Measurements from ENCODE around the gene UBAP1. TPM values are rescaled to one million over a fixed set of nuclear protein-coding genes. Genes with fewer than 3 reads are reported as not detected.

The UBAP1 gene
- polyA plus RNA-seq, 1 of the 3 experiments (the other 2 are of a cell fraction): 26.3 TPM

GRCh38 chr9:34259315-34259714 lies 80.5 kb downstream of the UBAP1 start:
- H3K9me2 ChIP-seq: no peaks in the 10 kb centered on the region
- no peaks in the 10 kb centered on the region for H3K9me3 ChIP-seq
- ChIA-PET POLR2A (no interaction called here), CTCF (no interaction called here)
- no peaks in the 10 kb centered on the region for H4K20me1 ChIP-seq (ENCODE audit: insufficient read depth)
- WGBS (ENCODE audit: low lambda C conversion rate): 93% methylated on average over 10 of the region's 10 CpGs
- no peaks in the 10 kb centered on the region for H3K27me3 ChIP-seq (ENCODE audit: insufficient read depth)
- no peak for TF ChIP-seq POLR2AphosphoS5 (IDR thresholded peaks at IDR 0.05; ENCODE audit: low read depth, low read length)
- no peak for TF ChIP-seq EZH2phosphoT487 (IDR thresholded peaks at IDR 0.05; ENCODE audit: borderline replicate concordance, low read depth)
- no peak for TF ChIP-seq PBX3 (IDR thresholded peaks at IDR 0.05)
- no peak for TF ChIP-seq ELF1 (IDR thresholded peaks at IDR 0.05)
- TF ChIP-seq, protein P1, sequence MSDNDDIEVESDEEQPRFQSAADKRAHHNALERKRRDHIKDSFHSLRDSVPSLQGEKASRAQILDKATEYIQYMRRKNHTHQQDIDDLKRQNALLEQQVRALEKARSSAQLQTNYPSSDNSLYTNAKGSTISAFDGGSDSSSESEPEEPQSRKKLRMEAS (IDR thresholded peaks at IDR 0.05; ENCODE audit: low read depth): no peak
- TF ChIP-seq FOXM1 (IDR thresholded peaks at IDR 0.05; ENCODE audit: low read depth): no peak
- TF ChIP-seq REST (IDR thresholded peaks at IDR 0.05; ENCODE audit: low read depth, low read length): no peak
- TF ChIP-seq FOSL2 (IDR thresholded peaks at IDR 0.05; ENCODE audit: borderline replicate concordance, low read depth): no peak
- TF ChIP-seq CHD2 (IDR thresholded peaks at IDR 0.05; ENCODE audit: low read length, partially characterized antibody): no peak
- no peak for TF ChIP-seq FOXJ3 (CRISPR knock-in tag; IDR thresholded peaks at IDR 0.05)
- peaks cover 0 to 26% of the 10 kb centered on the region in 2 experiments for H3K36me3 ChIP-seq (replicated peaks in 1 of 2; ENCODE audit: control insufficient read depth in 1 of 2, insufficient read depth in 2 of 2, low read length in 1 of 2)
- H3K4me3 ChIP-seq (ENCODE audit: low read depth in 2 of 2, low read length in 1 of 2): no peak overlapping the region
- H2AFZ ChIP-seq (ENCODE audit: low read depth): no peak overlapping the region
- H3K27ac ChIP-seq (ENCODE audit: low read depth in 2 of 2, low read length in 1 of 2): no peak overlapping the region
- H3K4me1 ChIP-seq (ENCODE audit: control insufficient read depth in 1 of 2, insufficient read depth in 2 of 2, low read depth in 1 of 2, low read length in 1 of 2): peaks cover 8 to 12% of the 10 kb centered on the region in 2 experiments; a peak in 3 of 4 replicates
- no peak overlapping the region for H3K9ac ChIP-seq
- H3K4me2 ChIP-seq: no peak overlapping the region
- H3F3A ChIP-seq (replicated peaks; ENCODE audit: insufficient read depth): peaks cover 11% of the 10 kb centered on the region
- no peaks in the 10 kb centered on the region for H3K79me2 ChIP-seq (ENCODE audit: insufficient read depth)
- DNase-seq: no peak

- TF ChIP-seq FOXM1 (IDR thresholded peaks at IDR 0.05; ENCODE audit: low read depth) (no peak), TAF1 (IDR thresholded peaks at IDR 0.05; ENCODE audit: borderline replicate concordance, low read depth, low read length) (no peak), ELF1 (IDR thresholded peaks at IDR 0.05) (no peak), EZH2phosphoT487 (IDR thresholded peaks at IDR 0.05; ENCODE audit: borderline replicate concordance, low read depth) (no peak), RFX5 (IDR thresholded peaks at IDR 0.05; ENCODE audit: low read length) (no peak), CHD2 (IDR thresholded peaks at IDR 0.05; ENCODE audit: low read length, partially characterized antibody) (no peak), FOXJ3 (CRISPR knock-in tag; IDR thresholded peaks at IDR 0.05) (no peak)
- TF ChIP-seq, protein P2, sequence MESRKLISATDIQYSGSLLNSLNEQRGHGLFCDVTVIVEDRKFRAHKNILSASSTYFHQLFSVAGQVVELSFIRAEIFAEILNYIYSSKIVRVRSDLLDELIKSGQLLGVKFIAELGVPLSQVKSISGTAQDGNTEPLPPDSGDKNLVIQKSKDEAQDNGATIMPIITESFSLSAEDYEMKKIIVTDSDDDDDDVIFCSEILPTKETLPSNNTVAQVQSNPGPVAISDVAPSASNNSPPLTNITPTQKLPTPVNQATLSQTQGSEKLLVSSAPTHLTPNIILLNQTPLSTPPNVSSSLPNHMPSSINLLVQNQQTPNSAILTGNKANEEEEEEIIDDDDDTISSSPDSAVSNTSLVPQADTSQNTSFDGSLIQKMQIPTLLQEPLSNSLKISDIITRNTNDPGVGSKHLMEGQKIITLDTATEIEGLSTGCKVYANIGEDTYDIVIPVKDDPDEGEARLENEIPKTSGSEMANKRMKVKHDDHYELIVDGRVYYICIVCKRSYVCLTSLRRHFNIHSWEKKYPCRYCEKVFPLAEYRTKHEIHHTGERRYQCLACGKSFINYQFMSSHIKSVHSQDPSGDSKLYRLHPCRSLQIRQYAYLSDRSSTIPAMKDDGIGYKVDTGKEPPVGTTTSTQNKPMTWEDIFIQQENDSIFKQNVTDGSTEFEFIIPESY (IDR thresholded peaks at IDR 0.05; ENCODE audit: borderline replicate concordance, low read depth): no peak
- TF ChIP-seq, protein P3, sequence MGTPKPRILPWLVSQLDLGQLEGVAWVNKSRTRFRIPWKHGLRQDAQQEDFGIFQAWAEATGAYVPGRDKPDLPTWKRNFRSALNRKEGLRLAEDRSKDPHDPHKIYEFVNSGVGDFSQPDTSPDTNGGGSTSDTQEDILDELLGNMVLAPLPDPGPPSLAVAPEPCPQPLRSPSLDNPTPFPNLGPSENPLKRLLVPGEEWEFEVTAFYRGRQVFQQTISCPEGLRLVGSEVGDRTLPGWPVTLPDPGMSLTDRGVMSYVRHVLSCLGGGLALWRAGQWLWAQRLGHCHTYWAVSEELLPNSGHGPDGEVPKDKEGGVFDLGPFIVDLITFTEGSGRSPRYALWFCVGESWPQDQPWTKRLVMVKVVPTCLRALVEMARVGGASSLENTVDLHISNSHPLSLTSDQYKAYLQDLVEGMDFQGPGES (IDR thresholded peaks at IDR 0.05; ENCODE audit: low read depth, low read length): no peak
- POLR2A ChIA-PET: no interaction called here
- no peak overlapping the region for H3K4me3 ChIP-seq (ENCODE audit: low read depth in 2 of 2, low read length in 1 of 2)
- H3K4me1 ChIP-seq (ENCODE audit: control insufficient read depth in 1 of 2, insufficient read depth in 2 of 2, low read depth in 1 of 2, low read length in 1 of 2): no peaks in the 10 kb centered on the region
- H3F3A ChIP-seq (replicated peaks; ENCODE audit: insufficient read depth): no peaks in the 10 kb centered on the region
- no peak overlapping the region for H3K4me2 ChIP-seq
- CTCF ChIA-PET: interaction anchor here (2.4 kb wide), 1 partner anchor 10 kb away, joined by 12 read pairs; no protein-coding TSS in a partner anchor
- no peak for DNase-seq
- no peaks in the 10 kb centered on the region for H3K27me3 ChIP-seq (ENCODE audit: insufficient read depth)
- H3K9ac ChIP-seq: no peak overlapping the region
- no peaks in the 10 kb centered on the region for H3K9me3 ChIP-seq
- 95% methylated on average over 3 of the region's 3 CpGs for WGBS (ENCODE audit: low lambda C conversion rate)
- no peaks in the 10 kb centered on the region for H3K79me2 ChIP-seq (ENCODE audit: insufficient read depth)
- H4K20me1 ChIP-seq (ENCODE audit: insufficient read depth): no peaks in the 10 kb centered on the region
- H2AFZ ChIP-seq (ENCODE audit: low read depth): no peak overlapping the region
- H3K9me2 ChIP-seq: no peaks in the 10 kb centered on the region
- H3K27ac ChIP-seq (ENCODE audit: low read depth in 2 of 2, low read length in 1 of 2): no peak overlapping the region
- H3K36me3 ChIP-seq (replicated peaks in 1 of 2; ENCODE audit: control insufficient read depth in 1 of 2, insufficient read depth in 2 of 2, low read length in 1 of 2): no peaks in the 10 kb centered on the region
Measured at GRCh38 chr9:34262971-34263370, 84.1 kb downstream of the UBAP1 start.

Data from SK-N-SH (cell line).